ENCODE measurements around the gene RAET1L.

The RAET1L gene

GRCh38 chr6:150036081-150036480 lies 10.7 kb upstream of the RAET1L start:
- no peak for DNase-seq (ENCODE audit: low read depth)
- H3K4me3 ChIP-seq (ENCODE audit: low read depth, low read length), result no peak overlapping the region
- TF ChIP-seq, protein P1, sequence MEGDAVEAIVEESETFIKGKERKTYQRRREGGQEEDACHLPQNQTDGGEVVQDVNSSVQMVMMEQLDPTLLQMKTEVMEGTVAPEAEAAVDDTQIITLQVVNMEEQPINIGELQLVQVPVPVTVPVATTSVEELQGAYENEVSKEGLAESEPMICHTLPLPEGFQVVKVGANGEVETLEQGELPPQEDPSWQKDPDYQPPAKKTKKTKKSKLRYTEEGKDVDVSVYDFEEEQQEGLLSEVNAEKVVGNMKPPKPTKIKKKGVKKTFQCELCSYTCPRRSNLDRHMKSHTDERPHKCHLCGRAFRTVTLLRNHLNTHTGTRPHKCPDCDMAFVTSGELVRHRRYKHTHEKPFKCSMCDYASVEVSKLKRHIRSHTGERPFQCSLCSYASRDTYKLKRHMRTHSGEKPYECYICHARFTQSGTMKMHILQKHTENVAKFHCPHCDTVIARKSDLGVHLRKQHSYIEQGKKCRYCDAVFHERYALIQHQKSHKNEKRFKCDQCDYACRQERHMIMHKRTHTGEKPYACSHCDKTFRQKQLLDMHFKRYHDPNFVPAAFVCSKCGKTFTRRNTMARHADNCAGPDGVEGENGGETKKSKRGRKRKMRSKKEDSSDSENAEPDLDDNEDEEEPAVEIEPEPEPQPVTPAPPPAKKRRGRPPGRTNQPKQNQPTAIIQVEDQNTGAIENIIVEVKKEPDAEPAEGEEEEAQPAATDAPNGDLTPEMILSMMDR (IDR thresholded peaks at IDR 0.05; ENCODE audit: low read depth, low read length, missing control alignments), result no peak

DNA sequence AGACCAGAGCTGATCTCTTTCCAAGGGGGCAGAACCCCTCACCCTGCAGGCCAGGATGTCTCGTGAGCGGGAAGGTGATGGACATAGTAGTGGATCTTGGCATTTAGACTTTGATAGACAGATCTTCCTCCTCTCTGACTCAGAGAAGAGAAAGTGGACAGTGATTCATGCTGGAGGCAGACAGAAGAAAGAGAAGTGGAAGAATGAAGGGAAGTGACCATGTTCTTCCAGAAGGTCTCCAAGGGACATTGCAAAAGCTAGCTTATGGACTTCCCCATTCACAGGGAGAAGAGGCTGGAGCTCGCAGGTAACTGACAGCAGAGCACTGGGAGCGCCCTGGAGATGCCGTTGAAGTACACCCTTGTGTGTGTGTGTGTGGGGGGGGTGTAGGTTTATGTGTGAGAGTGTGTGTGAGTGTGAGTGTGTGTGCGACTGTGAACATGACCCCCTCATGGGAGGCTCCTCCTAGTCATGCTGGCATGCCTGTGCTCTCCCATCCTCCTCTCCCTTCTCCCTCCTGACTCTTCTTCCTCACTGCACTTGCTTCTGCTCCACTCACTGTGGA lies 8.0 kb upstream of the RAET1L start:
- TF ChIP-seq, protein P1 (IDR thresholded peaks at IDR 0.05; ENCODE audit: low read depth, low read length, missing control alignments), result no peak
- DNase-seq (ENCODE audit: low read depth), result no peak
- no peak overlapping the region for H3K4me3 ChIP-seq (ENCODE audit: low read depth, low read length)

- TF ChIP-seq, protein P1 (IDR thresholded peaks at IDR 0.05; ENCODE audit: low read depth, low read length, missing control alignments), result no peak
- H3K4me3 ChIP-seq (ENCODE audit: low read depth, low read length), result no peak overlapping the region
- DNase-seq (ENCODE audit: low read depth), result no peak
These were observed 7.3 kb upstream of the RAET1L start for GRCh38 chr6:150032598-150032997.

GRCh38 chr6:150030611-150031010 lies 5.3 kb upstream of the RAET1L start:
- no peak overlapping the region for H3K4me3 ChIP-seq (ENCODE audit: low read depth, low read length)
- TF ChIP-seq, protein P1 (IDR thresholded peaks at IDR 0.05; ENCODE audit: low read depth, low read length, missing control alignments), result no peak
- DNase-seq (ENCODE audit: low read depth), result no peak

DNA sequence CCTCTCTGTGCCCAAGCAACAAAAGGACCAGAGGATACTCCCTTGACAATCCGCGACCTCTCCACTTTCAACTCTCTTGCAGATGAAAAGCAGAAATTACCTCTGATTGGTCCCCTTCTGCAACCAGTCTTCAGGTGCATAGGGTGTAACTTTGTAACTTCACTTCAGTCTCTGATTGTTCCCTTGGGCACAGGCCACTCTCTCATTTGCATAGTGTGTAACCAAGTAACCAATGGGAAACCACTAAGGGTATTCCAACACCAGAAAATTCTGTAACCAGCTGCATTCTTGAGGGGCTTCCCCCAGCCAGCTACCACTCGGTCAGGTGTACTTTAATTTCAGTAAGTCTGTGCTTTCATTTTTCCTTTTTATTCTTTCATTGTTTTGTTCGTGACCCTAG lies 4.4 kb upstream of the RAET1L start:
- TF ChIP-seq, protein P1 (IDR thresholded peaks at IDR 0.05; ENCODE audit: low read depth, low read length, missing control alignments), result no peak
- no peak for DNase-seq (ENCODE audit: low read depth)
- no peak overlapping the region for H3K4me3 ChIP-seq (ENCODE audit: low read depth, low read length)

GRCh38 chr6:150029276-150029675 lies 3.9 kb upstream of the RAET1L start:
- TF ChIP-seq, protein P1 (IDR thresholded peaks at IDR 0.05; ENCODE audit: low read depth, low read length, missing control alignments), result no peak
- no peak overlapping the region for H3K4me3 ChIP-seq (ENCODE audit: low read depth, low read length)
- DNase-seq (ENCODE audit: low read depth), result no peak

DNA sequence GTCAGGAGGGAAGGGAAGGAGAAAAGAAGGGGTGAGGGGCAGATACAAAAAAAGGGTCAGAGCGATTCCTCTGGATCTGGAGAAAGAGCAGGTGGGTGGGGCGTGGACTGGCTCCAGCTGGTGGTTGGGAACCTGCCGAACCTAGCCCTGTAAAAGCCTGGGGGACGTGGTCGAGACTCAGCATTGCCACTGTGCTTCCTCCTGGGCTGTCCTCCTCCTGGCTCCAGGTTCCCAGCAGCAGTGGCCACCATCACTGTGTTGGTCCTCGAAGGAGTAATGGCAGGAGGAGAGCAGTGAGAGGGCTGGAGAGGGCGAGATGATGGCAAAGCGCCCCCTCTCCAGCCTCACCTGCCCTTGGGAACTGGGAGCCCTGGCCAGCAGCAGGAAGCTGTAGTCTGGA lies 3.5 kb upstream of the RAET1L start:
- DNase-seq (ENCODE audit: low read depth), result no peak
- TF ChIP-seq, protein P1 (IDR thresholded peaks at IDR 0.05; ENCODE audit: low read depth, low read length, missing control alignments), result no peak
- H3K4me3 ChIP-seq (ENCODE audit: low read depth, low read length), result no peak overlapping the region

Measured in GM12864 (cell line).